Osteoblast (primary cell): ENCODE data around the gene RFC5. TPM values are rescaled to one million over a fixed set of nuclear protein-coding genes. Genes with fewer than 3 reads are reported as not detected.

Source experiments
- DNase-seq: peaks from one replicate; pipeline ENCODE4 v3.0.0; 2011; ENCODE audit warnings: low spot score, mixed read lengths; ENCODE audit not compliant: insufficient read length; ENCODE audit errors: missing footprints
- H2AFZ ChIP-seq: 2 replicates; pipeline ENCODE4 v1.6.0; 2011; ENCODE audit warnings: mild to moderate bottlenecking, low read length
- H3K27ac ChIP-seq: 2 replicates; pipeline ENCODE4 v1.5.1; 2011; ENCODE audit warnings: mild to moderate bottlenecking, low read depth, low read length, moderate library complexity
- H3K27me3 ChIP-seq: 2 replicates; pipeline ENCODE4 v1.6.0; 2012; ENCODE audit warnings: mild to moderate bottlenecking, control low read depth, inconsistent platforms, low read length, moderate library complexity; ENCODE audit not compliant: insufficient read depth
- H3K36me3 ChIP-seq: 2 replicates; pipeline ENCODE4 v1.5.1; 2011; ENCODE audit warnings: mild to moderate bottlenecking, low read length, control low read depth, moderate library complexity; ENCODE audit not compliant: insufficient read depth
- H3K4me1 ChIP-seq: 2 replicates; pipeline ENCODE4 v1.5.1; 2011; ENCODE audit warnings: mild to moderate bottlenecking, low read length, control low read depth, moderate library complexity; ENCODE audit not compliant: insufficient read depth
- H3K4me2 ChIP-seq: 2 replicates; pipeline ENCODE4 v1.6.0; 2011; ENCODE audit warnings: mild to moderate bottlenecking, low read length; ENCODE audit not compliant: insufficient read depth
- H3K4me3 ChIP-seq: fragments of 200-600 bp; sonication (generic); 3 replicates; pipeline ENCODE4 v1.5.1; 2012; ENCODE audit warnings: mild to moderate bottlenecking, low read length, inconsistent platforms; ENCODE audit not compliant: insufficient read depth
- H3K79me2 ChIP-seq: 2 replicates; pipeline ENCODE4 v1.6.0; 2012; ENCODE audit warnings: mild to moderate bottlenecking, low read length, control low read depth, inconsistent platforms; ENCODE audit not compliant: insufficient read depth
- H3K9me3 ChIP-seq: 2 replicates; pipeline ENCODE4 v1.5.1; 2011; ENCODE audit warnings: low read depth, low read length, control low read depth
- H4K20me1 ChIP-seq: 2 replicates; pipeline ENCODE4 v1.6.0; 2012; ENCODE audit warnings: mild to moderate bottlenecking, low read length, control low read depth; ENCODE audit not compliant: insufficient read depth
- CTCF ChIP-seq: IDR thresholded peaks from 2 replicates; pipeline ENCODE4 v1.5.1; 2011; ENCODE audit warnings: mild to moderate bottlenecking, low read depth, low read length, moderate library complexity; ENCODE audit errors: extremely low read depth
- total RNA-seq: library from RNA; depleted of rRNA; stranded (reverse); fragments of >200 nt; gene quantifications from 2 replicates; pipeline ENCODE4 v1.2.3, GENCODE V29; 2012

The RFC5 gene
- total RNA-seq, 1 donor, result 8.3 TPM

- no peak overlapping the region for H2AFZ ChIP-seq
- H4K20me1 ChIP-seq, result no peaks in the 10 kb centered on the region
- H3K27ac ChIP-seq, result no peak overlapping the region
- DNase-seq, result no peak
- no peaks in the 10 kb centered on the region for H3K9me3 ChIP-seq
- H3K4me1 ChIP-seq, result no peaks in the 10 kb centered on the region
- no peaks in the 10 kb centered on the region for H3K79me2 ChIP-seq
- H3K36me3 ChIP-seq, result no peaks in the 10 kb centered on the region
- H3K27me3 ChIP-seq, result peaks cover 2% of the 10 kb centered on the region
- TF ChIP-seq CTCF, result no peak
- H3K4me2 ChIP-seq, result no peak overlapping the region
- no peak overlapping the region for H3K4me3 ChIP-seq
Measured at GRCh38 chr12:117975006-117975405, 41.5 kb upstream of the RFC5 start.

GRCh38 chr12:117977373-117977772 is 39.1 kb upstream of the RFC5 start:
- H2AFZ ChIP-seq, result no peak overlapping the region
- H3K27me3 ChIP-seq, result no peaks in the 10 kb centered on the region
- H3K4me3 ChIP-seq, result no peak overlapping the region
- H3K4me1 ChIP-seq, result no peaks in the 10 kb centered on the region
- no peaks in the 10 kb centered on the region for H4K20me1 ChIP-seq
- H3K27ac ChIP-seq, result no peak overlapping the region
- no peak overlapping the region for H3K4me2 ChIP-seq
- no peak for DNase-seq
- no peaks in the 10 kb centered on the region for H3K36me3 ChIP-seq
- H3K9me3 ChIP-seq, result no peaks in the 10 kb centered on the region
- no peak for TF ChIP-seq CTCF
- no peaks in the 10 kb centered on the region for H3K79me2 ChIP-seq

- DNase-seq, result no peak
- H3K4me2 ChIP-seq, result peak overlapping the region; percentile 69
- H3K79me2 ChIP-seq, result no peaks in the 10 kb centered on the region
- H3K4me1 ChIP-seq, result peaks cover 13% of the 10 kb centered on the region
- TF ChIP-seq CTCF, result no peak
- no peak overlapping the region for H3K27ac ChIP-seq
- no peaks in the 10 kb centered on the region for H4K20me1 ChIP-seq
- no peaks in the 10 kb centered on the region for H3K36me3 ChIP-seq
- no peaks in the 10 kb centered on the region for H3K9me3 ChIP-seq
- H3K27me3 ChIP-seq, result no peaks in the 10 kb centered on the region
- peak overlapping the region; percentile 69 for H2AFZ ChIP-seq
- H3K4me3 ChIP-seq, result no peak overlapping the region
Measured at GRCh38 chr12:117980616-117981015, 35.9 kb upstream of the RFC5 start.

- peak overlapping the region; percentile 69 for H2AFZ ChIP-seq
- H3K4me3 ChIP-seq, result peak overlapping the region; percentile 6
- no peaks in the 10 kb centered on the region for H4K20me1 ChIP-seq
- no peaks in the 10 kb centered on the region for H3K36me3 ChIP-seq
- peak overlapping the region; percentile 69 for H3K4me2 ChIP-seq
- peak overlapping the region; percentile 39 for H3K27ac ChIP-seq
- H3K9me3 ChIP-seq, result no peaks in the 10 kb centered on the region
- TF ChIP-seq CTCF, result no peak
- DNase-seq, result no peak
- peaks cover 18% of the 10 kb centered on the region for H3K4me1 ChIP-seq
- no peaks in the 10 kb centered on the region for H3K79me2 ChIP-seq
- H3K27me3 ChIP-seq, result no peaks in the 10 kb centered on the region
Measured at GRCh38 chr12:117981267-117981666, 35.2 kb upstream of the RFC5 start.
